Stomach (tissue), 9 donors: Measurements from ENCODE around the gene NR0B2. TPM values are rescaled to one million over a fixed set of nuclear protein-coding genes. Genes with fewer than 3 reads are reported as not detected.

Experiments used
- DNase-seq, 2 donors: peaks; one replicate each; pipeline versions ENCODE4 v3.0.0 to v3.0.0-alpha.2; 2013 to 2019
- H3K27ac ChIP-seq, 5 donors: fragments of 200-600 bp in 4 of 5; sonication (generic) in 4 of 5; one replicate each; pipeline ENCODE4 v1.5.1; 2013 to 2019; ENCODE audit warnings: mild to moderate bottlenecking in 1 of 5, moderate library complexity in 1 of 5
- H3K27me3 ChIP-seq, 3 donors: fragments of 200-600 bp; sonication (generic); one replicate each; pipeline ENCODE4 v1.5.1; 2017 to 2019; ENCODE audit warnings: mixed run types in 1 of 3
- H3K36me3 ChIP-seq, 4 donors: fragments of 200-600 bp; sonication (generic); 1 replicate in 3 of 4; 2 replicates in 1 of 4; pipeline ENCODE4 v1.5.1; 2016 to 2019
- H3K4me1 ChIP-seq, 4 donors: fragments of 200-600 bp; sonication (generic); one replicate each; pipeline ENCODE4 v1.5.1; 2016 to 2019
- H3K4me3 ChIP-seq, 4 donors: fragments of 200-600 bp; sonication (generic) in 3 of 4; one replicate each; pipeline ENCODE4 v1.5.1; 2016 to 2019; ENCODE audit warnings: mild to moderate bottlenecking in 1 of 4
- H3K9me3 ChIP-seq, 4 donors: fragments of 200-600 bp; sonication (generic); one replicate each; pipeline ENCODE4 v1.5.1; 2016 to 2019
- EP300 ChIP-seq: sonication (generic); formaldehyde crosslinking; IDR thresholded peaks from one replicate; pipeline ENCODE4 v1.6.1; 2017; ENCODE audit warnings: antibody characterized with exemption
- POLR2A ChIP-seq, 4 donors: fragments of 450-650 bp; IDR thresholded peaks; one replicate each; pipeline ENCODE4 v1.6.1; 2016; ENCODE audit warnings: antibody characterized with exemption in 4 of 4, control low read depth in 2 of 4, mild to moderate bottlenecking in 1 of 4, moderate library complexity in 1 of 4
- POLR2AphosphoS5 ChIP-seq, 3 donors: sonication (generic); formaldehyde crosslinking; IDR thresholded peaks; one replicate each; pipeline ENCODE4 v1.6.1; 2016; ENCODE audit warnings: antibody characterized with exemption in 3 of 3
- WGBS, 5 donors: extraction: QIAGEN DNeasy Blood & Tissue Kit in 3 of 5; methylation state at CpG; one replicate each; pipeline versions ENCODE4 v1.1.5 to v1.1.7; 2013 to 2018; 5-methylcytosine and 5-hydroxymethylcytosine counted together
- intact Hi-C: fragments of 100-400 bp; cut with DNase I; formaldehyde crosslinking; loops from one replicate; pipeline ENCODE4 v1.15.1; 2023; ENCODE audit warnings: low total_unique reads
- polyA plus RNA-seq, 3 donors: library from polyadenylated mRNA; stranded (reverse); fragments of 200-250 nt; gene quantifications; one replicate each; pipeline ENCODE4 v1.2.3, GENCODE V29; 2013
- total RNA-seq, 5 donors: library from RNA; depleted of rRNA; stranded (reverse); fragments of >200 nt; gene quantifications; one replicate each; pipeline versions ENCODE4 v1.1.0 to v1.2.3, GENCODE V29; 2014 to 2016
- TF ChIP-seq, protein P1 (sequence below), 7 experiments: fragments of 450-650 bp in 4 of 7; fragments of 200-600 bp in 3 of 7; sonication (generic) in 3 of 7; IDR thresholded peaks; one replicate each; pipeline ENCODE4 v1.5.1; 2016 to 2019; ENCODE audit warnings: antibody characterized with exemption in 7 of 7, control low read depth in 2 of 7, mild to moderate bottlenecking in 1 of 7
- donor health status: healthy with polysubstance abuse.
- donor health status: Bipolar disorder and iron deficiency.
- donor health status: healthy.

Gene NR0B2
- total and polyA plus RNA-seq, 8 donors, result 8.3 to 63.3 (median 26.5) TPM; not detected in 2

DNA sequence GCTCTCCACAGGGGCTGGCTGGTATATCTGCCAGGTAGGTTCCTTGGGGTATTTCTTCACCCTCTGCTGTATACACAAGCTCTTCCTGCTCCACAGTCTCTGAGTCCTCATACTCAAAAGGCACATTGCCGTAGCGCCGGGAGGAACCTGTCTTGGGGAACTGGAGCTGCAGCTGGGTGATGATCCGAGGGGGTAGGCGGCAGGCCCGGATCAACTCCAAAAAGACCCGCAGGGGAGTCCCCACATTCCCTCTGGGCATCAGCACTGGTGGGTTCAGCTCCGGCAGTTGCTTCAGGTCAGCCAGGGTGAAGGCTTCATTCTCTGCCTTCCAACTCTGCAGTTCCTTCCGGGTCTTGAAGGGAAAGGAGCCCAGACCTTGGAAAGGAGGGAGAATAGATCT lies 16.4 kb downstream of the NR0B2 start:
- WGBS, 5 donors, result 85 to 96% (median 92%) methylated on average over 5 to 9 of the region's 9 CpGs
- TF ChIP-seq POLR2AphosphoS5 (IDR thresholded peaks at IDR 0.05) (no peak), EP300 (no peak), POLR2A (IDR thresholded peaks at IDR 0.05) (no peak)
- TF ChIP-seq, protein P1, sequence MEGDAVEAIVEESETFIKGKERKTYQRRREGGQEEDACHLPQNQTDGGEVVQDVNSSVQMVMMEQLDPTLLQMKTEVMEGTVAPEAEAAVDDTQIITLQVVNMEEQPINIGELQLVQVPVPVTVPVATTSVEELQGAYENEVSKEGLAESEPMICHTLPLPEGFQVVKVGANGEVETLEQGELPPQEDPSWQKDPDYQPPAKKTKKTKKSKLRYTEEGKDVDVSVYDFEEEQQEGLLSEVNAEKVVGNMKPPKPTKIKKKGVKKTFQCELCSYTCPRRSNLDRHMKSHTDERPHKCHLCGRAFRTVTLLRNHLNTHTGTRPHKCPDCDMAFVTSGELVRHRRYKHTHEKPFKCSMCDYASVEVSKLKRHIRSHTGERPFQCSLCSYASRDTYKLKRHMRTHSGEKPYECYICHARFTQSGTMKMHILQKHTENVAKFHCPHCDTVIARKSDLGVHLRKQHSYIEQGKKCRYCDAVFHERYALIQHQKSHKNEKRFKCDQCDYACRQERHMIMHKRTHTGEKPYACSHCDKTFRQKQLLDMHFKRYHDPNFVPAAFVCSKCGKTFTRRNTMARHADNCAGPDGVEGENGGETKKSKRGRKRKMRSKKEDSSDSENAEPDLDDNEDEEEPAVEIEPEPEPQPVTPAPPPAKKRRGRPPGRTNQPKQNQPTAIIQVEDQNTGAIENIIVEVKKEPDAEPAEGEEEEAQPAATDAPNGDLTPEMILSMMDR (IDR thresholded peaks at IDR 0.05), result no peak
- intact Hi-C loops, result no loop called here
- Histone ChIP-seq H3K36me3 (peaks cover 45 to 61% (median 60%) of the 10 kb centered on the region in 4 donors), H3K9me3 (no peaks in the 10 kb centered on the region), H3K4me1 (peaks cover 12 to 47% (median 32%) of the 10 kb centered on the region in 4 donors), H3K27ac (no peak overlapping the region), H3K4me3 (no peak overlapping the region), H3K27me3 (no peaks in the 10 kb centered on the region)
- DNase-seq, result no peak

DNA sequence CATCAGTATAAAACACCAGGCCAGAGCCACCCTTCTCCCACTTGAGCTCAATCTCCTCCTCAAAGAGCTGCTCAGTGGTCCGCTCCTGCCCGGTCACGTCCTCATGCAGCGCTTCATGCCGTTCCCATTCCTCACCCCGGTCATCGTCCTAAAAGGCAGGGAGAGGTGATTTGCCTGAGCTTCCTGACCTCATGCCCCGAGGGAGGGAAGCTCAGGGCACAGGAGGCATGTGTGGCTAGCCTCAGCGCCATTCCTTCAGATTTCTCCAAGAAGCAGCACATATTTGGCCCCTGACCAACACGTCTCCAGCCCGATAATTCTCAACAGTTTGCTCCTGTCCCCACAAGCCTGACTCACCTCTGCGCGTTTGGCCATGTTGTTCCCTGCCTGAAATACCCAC lies 19.5 kb downstream of the NR0B2 start:
- no peak overlapping the region for H3K27ac ChIP-seq
- DNase-seq, result no peak
- H3K36me3 ChIP-seq, result peaks cover 49 to 72% (median 70%) of the 10 kb centered on the region in 4 donors
- no peaks in the 10 kb centered on the region for H3K27me3 ChIP-seq
- 88 to 93% (median 93%) methylated on average over 13 of the region's 13 CpGs for WGBS, 5 donors
- peaks cover 16 to 43% (median 29%) of the 10 kb centered on the region in 4 donors for H3K4me1 ChIP-seq
- intact Hi-C loops, result no loop called here
- no peaks in the 10 kb centered on the region for H3K9me3 ChIP-seq
- TF ChIP-seq EP300, result no peak
- no peak for TF ChIP-seq POLR2A (IDR thresholded peaks at IDR 0.05)
- no peak for TF ChIP-seq POLR2AphosphoS5 (IDR thresholded peaks at IDR 0.05)
- TF ChIP-seq, protein P1 (IDR thresholded peaks at IDR 0.05), result no peak
- H3K4me3 ChIP-seq, result no peak overlapping the region

DNA sequence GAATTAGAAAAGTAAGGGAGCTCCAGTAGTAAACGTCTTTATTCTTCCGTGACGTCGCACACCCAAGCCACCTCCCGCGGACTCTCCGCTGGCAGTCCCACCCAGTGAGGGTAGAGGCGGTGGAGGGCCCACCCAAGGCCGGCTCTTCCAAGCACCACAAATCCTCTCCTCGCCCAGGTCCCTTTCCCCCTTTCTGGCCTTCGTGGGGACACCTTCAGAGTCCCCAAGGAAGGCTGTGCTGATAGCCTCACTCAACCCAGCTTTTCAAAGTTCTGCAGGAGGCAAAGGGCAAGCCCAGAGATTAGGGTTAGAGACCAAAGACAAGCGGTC lies 23.3 kb downstream of the NR0B2 start:
- TF ChIP-seq EP300 (no peak), POLR2AphosphoS5 (IDR thresholded peaks at IDR 0.05) (no peak), POLR2A (IDR thresholded peaks at IDR 0.05) (no peak)
- TF ChIP-seq, protein P1 (IDR thresholded peaks at IDR 0.05), result no peak
- Histone ChIP-seq H3K4me3 (peak overlapping the region; percentile 73 to 95 (median 86)), H3K9me3 (no peaks in the 10 kb centered on the region), H3K27ac (peak overlapping the region; percentile 80 to 96 (median 91)), H3K27me3 (no peaks in the 10 kb centered on the region), H3K4me1 (peaks cover 20 to 37% (median 31%) of the 10 kb centered on the region in 4 donors), H3K36me3 (peaks cover 56 to 78% (median 75%) of the 10 kb centered on the region in 4 donors)
- intact Hi-C loops, result no loop called here
- 2 to 3% (median 2%) methylated on average over 5 to 12 of the region's 12 CpGs for WGBS, 5 donors
- DNase-seq, result no peak

DNA sequence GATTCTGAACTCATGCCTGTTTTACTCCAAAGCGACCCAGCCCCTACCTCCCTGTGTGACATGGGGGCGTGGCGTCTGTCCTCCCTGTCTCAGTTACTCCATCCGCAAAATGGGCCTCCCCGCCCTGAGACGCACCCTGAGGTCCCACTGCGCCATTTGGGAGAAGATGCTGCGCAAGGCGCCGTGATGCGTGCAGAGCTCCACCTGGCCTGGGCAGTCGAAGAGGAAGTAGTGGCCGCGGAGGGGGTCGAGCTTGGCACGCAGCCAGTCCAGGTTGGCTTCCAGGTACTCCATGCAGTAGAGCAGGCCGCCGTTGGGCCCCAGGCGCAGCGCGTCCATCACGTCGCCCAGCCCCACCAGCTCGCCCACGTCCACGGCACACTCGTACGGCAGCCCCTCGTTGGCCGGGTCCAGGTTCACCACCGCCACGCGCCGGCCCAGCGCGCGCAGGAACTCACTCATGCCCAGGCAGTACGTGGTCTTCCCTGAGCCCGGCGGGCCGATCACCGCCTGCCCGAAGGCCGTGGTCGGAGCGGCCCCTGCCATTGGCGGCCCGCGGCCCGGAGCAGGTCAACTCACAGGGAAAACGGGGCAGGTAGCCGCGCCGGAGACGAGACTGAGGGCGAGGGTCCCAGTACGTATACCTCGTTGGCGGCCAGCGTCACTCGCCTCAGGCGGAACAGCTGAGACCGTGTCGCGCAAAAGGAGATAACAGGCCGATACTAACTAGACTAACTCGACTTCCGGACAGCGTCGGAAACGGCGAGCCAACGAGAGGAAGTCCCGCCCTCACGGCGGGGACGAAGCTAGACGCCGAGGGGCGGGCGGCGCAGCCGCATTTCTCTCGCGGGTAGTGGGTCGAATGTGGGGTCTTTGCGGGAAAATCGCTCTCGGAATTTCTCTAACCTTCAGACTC lies 24.0 kb downstream of the NR0B2 start, which contains the start of gene GPN2:
GPN2 (minus strand) TSS at position 733 of the 916 bp plus-strand sequence; CDS start at position 546, 187 bp downstream.
- DNase-seq, result peak; percentile 83 to 96
- peak within 1 kb of the TSS; percentile 73 to 95 (median 86) for H3K4me3 ChIP-seq
- intact Hi-C loops, result no loop called here

More for the DNA sequence above, 24.0 kb downstream of the NR0B2 start, which contains the start of gene GPN2:
- peaks cover 20 to 36% (median 29%) of the 10 kb centered on the region in 4 donors for H3K4me1 ChIP-seq
- peaks cover 58 to 78% (median 75%) of the 10 kb centered on the region in 4 donors for H3K36me3 ChIP-seq
- TF ChIP-seq, protein P1 (IDR thresholded peaks at IDR 0.05), result no peak
- TF ChIP-seq POLR2AphosphoS5 (IDR thresholded peaks at IDR 0.05) (peak; percentile 65 to 96 (median 91)), POLR2A (IDR thresholded peaks at IDR 0.05) (no peak), EP300 (no peak)
- no peaks in the 10 kb centered on the region for H3K9me3 ChIP-seq
- H3K27ac ChIP-seq, result peak within 1 kb of the TSS; percentile 80 to 96 (median 91)
- 0 to 2% (median 1%) methylated on average over 53 to 89 of the region's 89 CpGs for WGBS, 5 donors
- no peaks in the 10 kb centered on the region for H3K27me3 ChIP-seq
